Neural cell (in vitro differentiated cells): Measurements from ENCODE around the gene CCDC158. TPM values are rescaled to one million over a fixed set of nuclear protein-coding genes. Genes with fewer than 3 reads are reported as not detected.

ENCODE experiments used
- H2AFZ ChIP-seq: fragments of 200-600, 300-800 bp; sonication (generic), shearing (Covaris generic); 2 replicates; pipeline ENCODE4 v1.6.0; 2014; ENCODE audit warnings: low read depth, mild to moderate bottlenecking, antibody characterized with exemption, low read length, moderate library complexity
- H3F3A ChIP-seq: fragments of 200-600 bp; shearing (Covaris generic); 2 replicates; pipeline ENCODE4 v1.6.1; 2016; ENCODE audit warnings: mild to moderate bottlenecking, moderate library complexity, mixed read lengths, antibody characterized with exemption, low read length; ENCODE audit not compliant: insufficient read depth, poor library complexity, severe bottlenecking
- H3K27ac ChIP-seq: fragments of 200-600, 300-800 bp; sonication (generic), shearing (Covaris generic); 2 replicates; pipeline ENCODE4 v1.5.1; 2014; ENCODE audit warnings: mild to moderate bottlenecking, low read length, moderate library complexity
- H3K27me3 ChIP-seq: fragments of 300-800, 200-600 bp; sonication (generic), shearing (Covaris generic); 2 replicates; pipeline ENCODE4 v1.6.0; 2014; ENCODE audit warnings: mild to moderate bottlenecking, low read depth, low read length, moderate library complexity; ENCODE audit not compliant: insufficient read depth
- H3K36me3 ChIP-seq: fragments of 300-800, 200-600 bp; sonication (generic), shearing (Covaris generic); 2 replicates; pipeline ENCODE4 v1.5.1; 2014; ENCODE audit warnings: mild to moderate bottlenecking, antibody characterized with exemption, low read length, moderate library complexity; ENCODE audit not compliant: insufficient read depth
- H3K4me2 ChIP-seq: fragments of 300-800, 200-600 bp; sonication (generic), shearing (Covaris generic); 2 replicates; pipeline ENCODE4 v1.6.0; 2014; ENCODE audit warnings: mild to moderate bottlenecking, low read length
- H3K4me3 ChIP-seq: fragments of 300-800, 200-600 bp; sonication (generic), shearing (Covaris generic); 2 replicates; pipeline ENCODE4 v1.5.1; 2014; ENCODE audit warnings: mild to moderate bottlenecking, low read length, moderate library complexity
- H3K79me2 ChIP-seq: fragments of 200-600 bp; shearing (Covaris generic); replicated peaks from 2 replicates; pipeline ENCODE4 v1.6.0; 2014; ENCODE audit warnings: mild to moderate bottlenecking, low read length, moderate library complexity; ENCODE audit not compliant: insufficient read depth
- H3K9ac ChIP-seq: fragments of 300-800, 200-600 bp; sonication (generic), shearing (Covaris generic); 2 replicates; pipeline ENCODE4 v1.6.1; 2016; ENCODE audit warnings: mild to moderate bottlenecking, low read length, mixed read lengths
- H3K9me2 ChIP-seq: fragments of 200-600 bp; shearing (Covaris generic); 2 replicates; pipeline ENCODE4 v1.6.1; 2016; ENCODE audit warnings: mild to moderate bottlenecking, low read length, mixed read lengths; ENCODE audit not compliant: insufficient read depth
- H3K9me3 ChIP-seq: fragments of 200-600, 300-800 bp; sonication (generic), shearing (Covaris generic); 2 replicates; pipeline ENCODE4 v1.6.1; 2016; ENCODE audit warnings: mild to moderate bottlenecking, mixed run types, low read length, moderate library complexity, mixed read lengths
- H4K20me1 ChIP-seq: fragments of 200-600 bp; shearing (Covaris generic); 2 replicates; pipeline ENCODE4 v1.6.1; 2016; ENCODE audit warnings: mild to moderate bottlenecking, mixed run types; ENCODE audit not compliant: insufficient read depth
- EP300 ChIP-seq: fragments of 450-650 bp; conservative IDR thresholded peaks from 2 replicates; pipeline ENCODE4 v1.6.1; 2014; ENCODE audit warnings: antibody characterized with exemption, mild to moderate bottlenecking, moderate library complexity; ENCODE audit not compliant: poor library complexity, severe bottlenecking
- EZH2 ChIP-seq: fragments of 200-600, 300-800 bp; shearing (Covaris generic), sonication (generic); IDR thresholded peaks from 2 replicates; pipeline ENCODE4 v1.6.1; 2014; ENCODE audit warnings: antibody characterized with exemption, low read length, borderline replicate concordance, mild to moderate bottlenecking; ENCODE audit not compliant: insufficient read depth, poor library complexity, severe bottlenecking
- MXI1 ChIP-seq: fragments of 450-650 bp; conservative IDR thresholded peaks from 2 replicates; pipeline ENCODE4 v1.6.1; 2014; ENCODE audit warnings: antibody characterized with exemption, mild to moderate bottlenecking; ENCODE audit not compliant: poor library complexity, severe bottlenecking
- POLR2AphosphoS5 ChIP-seq: IDR thresholded peaks from 2 replicates; pipeline ENCODE4 v1.6.1; 2012
- RAD21 ChIP-seq: fragments of 450-650 bp; conservative IDR thresholded peaks from 2 replicates; pipeline ENCODE4 v1.6.1; 2014; ENCODE audit warnings: antibody characterized with exemption, mild to moderate bottlenecking, moderate library complexity
- SMC3 ChIP-seq: fragments of 450-650 bp; conservative IDR thresholded peaks from 2 replicates; pipeline ENCODE4 v1.6.1; 2014; ENCODE audit warnings: antibody characterized with exemption, mild to moderate bottlenecking, moderate library complexity; ENCODE audit not compliant: poor library complexity
- TAF1 ChIP-seq: IDR thresholded peaks from 2 replicates; pipeline ENCODE4 v1.6.1; 2012; ENCODE audit warnings: low read depth
- polyA plus RNA-seq: library from polyadenylated mRNA; depleted of rRNA; stranded (reverse); fragments of >200 nt; gene quantifications from 2 replicates; pipeline ENCODE4 v1.2.3, GENCODE V29; 2014
- TF ChIP-seq, protein P1 (sequence below): fragments of 450-650 bp; IDR thresholded peaks from 2 replicates; pipeline ENCODE4 v1.5.1; 2014; ENCODE audit warnings: antibody characterized with exemption, mild to moderate bottlenecking, moderate library complexity; ENCODE audit not compliant: poor library complexity, severe bottlenecking
- TF ChIP-seq, protein P2 (sequence below): IDR thresholded peaks from 2 replicates; pipeline ENCODE4 v1.6.1; 2012; ENCODE audit warnings: borderline replicate concordance

Gene CCDC158
- polyA plus RNA-seq, 1 donor from 2014 or later: not detected

DNA sequence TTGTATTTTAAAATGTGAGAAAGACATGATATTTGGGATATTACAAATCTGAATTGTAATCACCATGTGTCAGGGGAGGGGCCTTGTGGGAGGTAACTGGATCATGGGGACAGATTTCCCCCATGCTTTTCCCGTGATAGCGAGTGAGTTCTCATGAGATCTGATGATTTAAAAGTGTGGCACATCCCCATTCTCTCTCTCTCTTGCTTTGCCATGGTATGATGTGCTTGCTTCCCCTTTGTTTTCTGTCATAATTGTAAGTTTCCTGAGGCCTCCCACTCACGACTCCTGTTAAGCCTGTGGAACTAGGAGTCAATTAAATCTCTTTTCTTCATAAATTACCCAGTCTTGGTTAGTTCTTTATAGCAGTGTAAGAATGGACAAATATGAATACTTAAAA lies 39.0 kb downstream of the CCDC158 start:
- Histone ChIP-seq H3K27ac (no peak overlapping the region), H3K4me3 (no peak overlapping the region), H3K9me2 (no peaks in the 10 kb centered on the region), H3K36me3 (no peaks in the 10 kb centered on the region), H3K79me2 (no peaks in the 10 kb centered on the region), H4K20me1 (no peaks in the 10 kb centered on the region), H3K27me3 (no peaks in the 10 kb centered on the region), H2AFZ (no peak overlapping the region), H3K9me3 (no peaks in the 10 kb centered on the region), H3K4me2 (no peak overlapping the region), H3F3A (no peaks in the 10 kb centered on the region), H3K9ac (no peak overlapping the region)
- no peak for TF ChIP-seq SMC3
- no peak for TF ChIP-seq EP300
- no peak for TF ChIP-seq TAF1
- TF ChIP-seq RAD21: no peak
- TF ChIP-seq, protein P1, sequence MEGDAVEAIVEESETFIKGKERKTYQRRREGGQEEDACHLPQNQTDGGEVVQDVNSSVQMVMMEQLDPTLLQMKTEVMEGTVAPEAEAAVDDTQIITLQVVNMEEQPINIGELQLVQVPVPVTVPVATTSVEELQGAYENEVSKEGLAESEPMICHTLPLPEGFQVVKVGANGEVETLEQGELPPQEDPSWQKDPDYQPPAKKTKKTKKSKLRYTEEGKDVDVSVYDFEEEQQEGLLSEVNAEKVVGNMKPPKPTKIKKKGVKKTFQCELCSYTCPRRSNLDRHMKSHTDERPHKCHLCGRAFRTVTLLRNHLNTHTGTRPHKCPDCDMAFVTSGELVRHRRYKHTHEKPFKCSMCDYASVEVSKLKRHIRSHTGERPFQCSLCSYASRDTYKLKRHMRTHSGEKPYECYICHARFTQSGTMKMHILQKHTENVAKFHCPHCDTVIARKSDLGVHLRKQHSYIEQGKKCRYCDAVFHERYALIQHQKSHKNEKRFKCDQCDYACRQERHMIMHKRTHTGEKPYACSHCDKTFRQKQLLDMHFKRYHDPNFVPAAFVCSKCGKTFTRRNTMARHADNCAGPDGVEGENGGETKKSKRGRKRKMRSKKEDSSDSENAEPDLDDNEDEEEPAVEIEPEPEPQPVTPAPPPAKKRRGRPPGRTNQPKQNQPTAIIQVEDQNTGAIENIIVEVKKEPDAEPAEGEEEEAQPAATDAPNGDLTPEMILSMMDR: no peak
- TF ChIP-seq POLR2AphosphoS5: no peak

DNA sequence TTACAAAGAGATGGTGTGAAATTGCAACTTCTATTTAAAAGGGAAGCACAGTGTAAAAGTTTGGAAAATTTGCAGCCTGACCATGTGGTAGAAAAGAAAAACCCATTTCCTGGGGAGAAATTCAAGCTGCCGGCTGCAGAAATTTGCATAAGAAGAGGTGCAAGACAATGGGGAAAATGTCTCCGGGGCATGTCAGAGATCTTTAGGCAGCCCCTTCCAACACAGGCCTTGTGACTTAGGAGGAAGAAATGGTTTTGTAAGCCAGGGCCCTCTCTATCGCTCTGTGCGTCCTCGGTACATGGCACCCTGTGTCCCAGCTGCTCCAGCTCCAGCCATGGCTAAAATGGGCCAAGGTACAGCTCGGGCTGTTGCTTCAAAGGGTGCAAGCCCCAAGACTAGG lies 40.4 kb downstream of the CCDC158 start:
- Histone ChIP-seq H3K79me2 (no peaks in the 10 kb centered on the region), H3K4me2 (no peak overlapping the region), H3K27ac (no peak overlapping the region), H2AFZ (no peak overlapping the region), H3K9ac (no peak overlapping the region), H4K20me1 (no peaks in the 10 kb centered on the region), H3K9me3 (no peaks in the 10 kb centered on the region), H3F3A (no peaks in the 10 kb centered on the region), H3K36me3 (no peaks in the 10 kb centered on the region), H3K9me2 (no peaks in the 10 kb centered on the region), H3K27me3 (no peaks in the 10 kb centered on the region), H3K4me3 (no peak overlapping the region)
- TF ChIP-seq TAF1 (no peak), EZH2 (no peak), MXI1 (no peak), SMC3 (no peak)
- TF ChIP-seq, protein P2, sequence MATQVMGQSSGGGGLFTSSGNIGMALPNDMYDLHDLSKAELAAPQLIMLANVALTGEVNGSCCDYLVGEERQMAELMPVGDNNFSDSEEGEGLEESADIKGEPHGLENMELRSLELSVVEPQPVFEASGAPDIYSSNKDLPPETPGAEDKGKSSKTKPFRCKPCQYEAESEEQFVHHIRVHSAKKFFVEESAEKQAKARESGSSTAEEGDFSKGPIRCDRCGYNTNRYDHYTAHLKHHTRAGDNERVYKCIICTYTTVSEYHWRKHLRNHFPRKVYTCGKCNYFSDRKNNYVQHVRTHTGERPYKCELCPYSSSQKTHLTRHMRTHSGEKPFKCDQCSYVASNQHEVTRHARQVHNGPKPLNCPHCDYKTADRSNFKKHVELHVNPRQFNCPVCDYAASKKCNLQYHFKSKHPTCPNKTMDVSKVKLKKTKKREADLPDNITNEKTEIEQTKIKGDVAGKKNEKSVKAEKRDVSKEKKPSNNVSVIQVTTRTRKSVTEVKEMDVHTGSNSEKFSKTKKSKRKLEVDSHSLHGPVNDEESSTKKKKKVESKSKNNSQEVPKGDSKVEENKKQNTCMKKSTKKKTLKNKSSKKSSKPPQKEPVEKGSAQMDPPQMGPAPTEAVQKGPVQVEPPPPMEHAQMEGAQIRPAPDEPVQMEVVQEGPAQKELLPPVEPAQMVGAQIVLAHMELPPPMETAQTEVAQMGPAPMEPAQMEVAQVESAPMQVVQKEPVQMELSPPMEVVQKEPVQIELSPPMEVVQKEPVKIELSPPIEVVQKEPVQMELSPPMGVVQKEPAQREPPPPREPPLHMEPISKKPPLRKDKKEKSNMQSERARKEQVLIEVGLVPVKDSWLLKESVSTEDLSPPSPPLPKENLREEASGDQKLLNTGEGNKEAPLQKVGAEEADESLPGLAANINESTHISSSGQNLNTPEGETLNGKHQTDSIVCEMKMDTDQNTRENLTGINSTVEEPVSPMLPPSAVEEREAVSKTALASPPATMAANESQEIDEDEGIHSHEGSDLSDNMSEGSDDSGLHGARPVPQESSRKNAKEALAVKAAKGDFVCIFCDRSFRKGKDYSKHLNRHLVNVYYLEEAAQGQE: no peak

DNA sequence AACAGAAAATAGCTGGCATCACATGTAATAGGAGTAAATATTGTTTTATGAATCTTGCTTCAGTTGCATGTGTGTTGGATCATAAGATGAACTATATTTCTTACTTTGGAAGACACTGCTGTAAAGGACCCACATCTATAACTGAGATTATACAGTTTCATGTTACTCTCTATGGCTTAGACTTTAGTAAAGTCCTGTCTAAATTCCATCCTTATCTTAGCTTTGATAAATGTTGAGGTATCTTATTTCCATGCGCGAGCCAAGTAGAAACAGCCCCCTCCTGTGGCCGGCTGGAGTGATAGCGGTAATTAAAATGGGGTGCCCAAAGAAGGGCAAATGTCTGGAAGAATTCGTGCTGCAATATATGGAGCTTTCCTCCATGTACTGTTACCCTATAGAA lies 43.0 kb downstream of the CCDC158 start:
- Histone ChIP-seq H3K27ac (no peak overlapping the region), H3K9me2 (no peaks in the 10 kb centered on the region), H3K4me2 (no peak overlapping the region), H3K9me3 (no peaks in the 10 kb centered on the region), H3K27me3 (no peaks in the 10 kb centered on the region), H4K20me1 (no peaks in the 10 kb centered on the region), H3K79me2 (no peaks in the 10 kb centered on the region), H3K9ac (no peak overlapping the region), H3K4me3 (no peak overlapping the region), H3K36me3 (no peaks in the 10 kb centered on the region), H2AFZ (no peak overlapping the region), H3F3A (no peaks in the 10 kb centered on the region)
- TF ChIP-seq, protein P1: peak; percentile 27
- no peak for TF ChIP-seq TAF1
